VCaP (cell line): Measurements from ENCODE around the gene PODXL.

ENCODE experiments used
- H3K27ac ChIP-seq: fragments of 450-650 bp; 2 replicates; pipeline ENCODE4 v1.5.1; 2017
- CTCF ChIP-seq: fragments of 450-650 bp; conservative IDR thresholded peaks from 2 replicates; pipeline ENCODE4 v1.5.1; 2017; ENCODE audit warnings: mild to moderate bottlenecking, moderate library complexity

PODXL gene

GRCh38 chr7:131537571-131537978, 18.9 kb downstream of the PODXL start:
- H3K27ac ChIP-seq = no peak overlapping the region
- no peak for TF ChIP-seq CTCF

- TF ChIP-seq CTCF = no peak
- no peak overlapping the region for H3K27ac ChIP-seq
Observed at GRCh38 chr7:131536361-131536849, 20.0 kb downstream of the PODXL start.

- no peak for TF ChIP-seq CTCF
- no peak overlapping the region for H3K27ac ChIP-seq
Observed at GRCh38 chr7:131533566-131534561, 22.6 kb downstream of the PODXL start.

GRCh38 chr7:131533151-131533559, 23.3 kb downstream of the PODXL start:
- no peak overlapping the region for H3K27ac ChIP-seq
- TF ChIP-seq CTCF = no peak

GRCh38 chr7:131532570-131533091, 23.8 kb downstream of the PODXL start:
- no peak overlapping the region for H3K27ac ChIP-seq
- TF ChIP-seq CTCF = no peak

- no peak for TF ChIP-seq CTCF
- no peak overlapping the region for H3K27ac ChIP-seq
Observed at GRCh38 chr7:131530137-131530536, 26.3 kb downstream of the PODXL start.

GRCh38 chr7:131529617-131530016, 26.8 kb downstream of the PODXL start:
- no peak for TF ChIP-seq CTCF
- no peak overlapping the region for H3K27ac ChIP-seq
